Caco-2 (cell line): ENCODE measurements around the gene HPS5. TPM values are rescaled to one million over a fixed set of nuclear protein-coding genes. Genes with fewer than 3 reads are reported as not detected.

ENCODE experiments used
- BruUV-seq: library from RNA; stranded (reverse); fragments of 400-500 nt; replicated peaks from 2 replicates; lab custom pipeline; 2021; lab: Mats Ljungman, UMichigan
- CTCF ChIA-PET: fragments of 300-600 bp; sonication (Branson Sonifier 250); formaldehyde crosslinking; loops from one replicate; lab custom pipeline; 2022; ENCODE audit warnings: antibody characterized with exemption; lab: Charles Lee
- POLR2A ChIA-PET: fragments of 300-600 bp; sonication (Branson Sonifier 250); formaldehyde crosslinking; loops from one replicate; lab custom pipeline; 2022; ENCODE audit warnings: antibody characterized with exemption; lab: Charles Lee
- DNase-seq, 2 experiments: peaks; one replicate each; pipeline versions ENCODE4 v3.0.0 to v3.0.0-alpha.2; 2020 to 2022
- H3K27me3 ChIP-seq: replicated peaks from 2 replicates; pipeline ENCODE4 v1.6.0; 2011; ENCODE audit warnings: low read length; ENCODE audit not compliant: control insufficient read depth, insufficient read depth
- H3K36me3 ChIP-seq: 2 replicates; pipeline ENCODE4 v1.5.1; 2011; ENCODE audit warnings: low read length; ENCODE audit not compliant: control insufficient read depth, insufficient read depth
- H3K4me1 ChIP-seq: fragments of 250-450 bp; sonication (Bioruptor Pico); 2 replicates; pipeline ENCODE4 v1.5.1; 2020; ENCODE audit warnings: mild to moderate bottlenecking
- H3K4me3 ChIP-seq: 2 replicates; pipeline ENCODE4 v1.5.1; 2011; ENCODE audit warnings: low read depth, mild to moderate bottlenecking, control low read depth, low read length
- H3K9me3 ChIP-seq: fragments of 250-450 bp; sonication (Bioruptor Pico); 2 replicates; pipeline ENCODE4 v1.5.1; 2020; ENCODE audit warnings: mild to moderate bottlenecking, moderate library complexity
- H3K27ac Mint-ChIP-seq: one replicate; pipeline ENCODE4 v1.8.0; 2022; ENCODE audit warnings: mixed read lengths; ENCODE audit not compliant: unreplicated experiment
- H3K27me3 Mint-ChIP-seq: one replicate; pipeline ENCODE4 v1.8.0; 2022; ENCODE audit warnings: mixed read lengths; ENCODE audit not compliant: insufficient read depth, unreplicated experiment
- H3K36me3 Mint-ChIP-seq: one replicate; pipeline ENCODE4 v1.8.0; 2022; ENCODE audit warnings: mild to moderate bottlenecking, mixed read lengths; ENCODE audit not compliant: insufficient read depth, unreplicated experiment
- H3K4me1 Mint-ChIP-seq: one replicate; pipeline ENCODE4 v1.8.0; 2022; ENCODE audit warnings: low read depth, mixed read lengths; ENCODE audit not compliant: unreplicated experiment
- H3K4me3 Mint-ChIP-seq: one replicate; pipeline ENCODE4 v1.8.0; 2022; ENCODE audit warnings: mild to moderate bottlenecking, moderate library complexity, mixed read lengths; ENCODE audit not compliant: unreplicated experiment
- H3K9me3 Mint-ChIP-seq: one replicate; pipeline ENCODE4 v1.8.0; 2022; ENCODE audit warnings: mixed read lengths; ENCODE audit not compliant: unreplicated experiment
- CTCF ChIP-seq, 2 experiments: fragments of 200-600 bp in 1 of 2; IDR thresholded peaks; 1 replicate in 1 of 2; 2 replicates in 1 of 2; pipeline versions ENCODE4 v1.5.1 to v1.8.0; 2011 to 2022; ENCODE audit warnings: antibody characterized with exemption in 1 of 2, control low read depth in 1 of 2, inconsistent platforms in 1 of 2, low read depth in 1 of 2, low read length in 1 of 2, mild to moderate bottlenecking in 1 of 2, moderate library complexity in 1 of 2; ENCODE audit not compliant: insufficient read depth in 1 of 2, severe bottlenecking in 1 of 2, unreplicated experiment in 1 of 2
- intact Hi-C: fragments of 100-400 bp; cut with micrococcal nuclease; formaldehyde crosslinking; loops from one replicate; pipeline ENCODE4 v1.10.0; 2022; ENCODE audit not compliant: unreplicated experiment
- total RNA-seq: library from RNA; stranded (reverse); gene quantifications from 2 replicates; pipeline ENCODE4 v1.2.3, GENCODE V29; 2022

The HPS5 gene
- total RNA-seq, 1 experiment from 2014 or later = 17.5 TPM

- POLR2A ChIA-PET = no interaction called here
- H3K4me3 ChIP-seq = no peak overlapping the region
- no peak overlapping the region for H3K27ac Mint-ChIP-seq
These were observed 47.5 kb upstream of the HPS5 start for GRCh38 chr11:18369398-18369797.

GRCh38 chr11:18368221-18368620, 46.3 kb upstream of the HPS5 start:
- Histone ChIP-seq H3K9me3 (no peaks in the 10 kb centered on the region), H3K4me1 (peaks cover 11% of the 10 kb centered on the region), H3K27me3 (no peaks in the 10 kb centered on the region), H3K36me3 (peaks cover 3% of the 10 kb centered on the region; the same call in 1 of the 2 replicates), H3K4me3 (no peak overlapping the region)
- Mint-ChIP-seq H3K27me3 (no peaks in the 10 kb centered on the region), H3K4me1 (no peaks in the 10 kb centered on the region), H3K27ac (no peak overlapping the region), H3K4me3 (no peak overlapping the region), H3K36me3 (peaks cover 27% of the 10 kb centered on the region), H3K9me3 (no peaks in the 10 kb centered on the region)
- BruUV-seq = no TSS peak
- CTCF ChIA-PET = interaction anchor here (0.6 kb wide), 1 partner anchor 162 kb away, joined by 3 read pairs; no protein-coding TSS in a partner anchor
- intact Hi-C loops = no loop called here
- POLR2A ChIA-PET = no interaction called here
- DNase-seq = no peak
- no peak for TF ChIP-seq CTCF (IDR thresholded peaks at IDR 0.05; ENCODE audit: insufficient read depth in 1 of 2, low read depth in 1 of 2, low read length in 1 of 2, severe bottlenecking in 1 of 2, unreplicated experiment in 1 of 2)

More at GRCh38 chr11:18369398-18369797, 47.5 kb upstream of the HPS5 start:
- H3K9me3 Mint-ChIP-seq = no peaks in the 10 kb centered on the region
- BruUV-seq = no TSS peak
- H3K27me3 Mint-ChIP-seq = no peaks in the 10 kb centered on the region
- no peak for TF ChIP-seq CTCF (IDR thresholded peaks at IDR 0.05; ENCODE audit: insufficient read depth in 1 of 2, low read depth in 1 of 2, low read length in 1 of 2, severe bottlenecking in 1 of 2, unreplicated experiment in 1 of 2)
- Histone ChIP-seq H3K36me3 (peaks cover 3% of the 10 kb centered on the region; the same call in 1 of the 2 replicates), H3K27me3 (no peaks in the 10 kb centered on the region), H3K9me3 (no peaks in the 10 kb centered on the region), H3K4me1 (peaks cover 11% of the 10 kb centered on the region)
- H3K4me3 Mint-ChIP-seq = no peak overlapping the region
- no peak for DNase-seq
- intact Hi-C loops = no loop called here
- H3K36me3 Mint-ChIP-seq = peaks cover 16% of the 10 kb centered on the region
- no peaks in the 10 kb centered on the region for H3K4me1 Mint-ChIP-seq
- CTCF ChIA-PET = no interaction called here

GRCh38 chr11:18367431-18367830, 45.5 kb upstream of the HPS5 start:
- intact Hi-C loops = no loop called here
- peaks cover 11% of the 10 kb centered on the region for H3K4me1 ChIP-seq
- H3K36me3 ChIP-seq = peaks cover 3% of the 10 kb centered on the region; the same call in 1 of the 2 replicates
- H3K4me3 ChIP-seq = no peak overlapping the region
- no peak for DNase-seq
- no peaks in the 10 kb centered on the region for H3K27me3 ChIP-seq
- CTCF ChIA-PET = interaction anchor here (0.6 kb wide), 1 partner anchor 161 kb away, joined by 3 read pairs; no protein-coding TSS in a partner anchor
- Mint-ChIP-seq H3K9me3 (no peaks in the 10 kb centered on the region), H3K27ac (no peak overlapping the region), H3K4me3 (no peak overlapping the region), H3K27me3 (no peaks in the 10 kb centered on the region), H3K36me3 (peaks cover 29% of the 10 kb centered on the region), H3K4me1 (no peaks in the 10 kb centered on the region)
- H3K9me3 ChIP-seq = no peaks in the 10 kb centered on the region
- BruUV-seq = no TSS peak
- no peak for TF ChIP-seq CTCF (IDR thresholded peaks at IDR 0.05; ENCODE audit: insufficient read depth in 1 of 2, low read depth in 1 of 2, low read length in 1 of 2, severe bottlenecking in 1 of 2, unreplicated experiment in 1 of 2)
- POLR2A ChIA-PET = interaction anchor here (1.0 kb wide), 1 partner anchor 28 kb away, joined by 3 read pairs; no protein-coding TSS in a partner anchor
